Ramos (cell line): ENCODE results near the gene P2RY6.
"Not testable (repeated sequence)": the region's sequence is repeated elsewhere in the genome, so short reads cannot be mapped to it uniquely, and the experiment has no call there.

ENCODE experiments used
- in situ Hi-C: fragments of 300-500 bp; cut with MboI; formaldehyde crosslinking; loops from one replicate; pipeline ENCODE4 v1.14.3; 2022; ENCODE audit warnings: low sequenced_read_pairs; ENCODE audit not compliant: unreplicated experiment

The P2RY6 gene

GRCh38 chr11:73271936-73272679 is at the start of gene P2RY6:
Gene P2RY6, plus strand, starts transcription at chr11:73272338. Its CDS starts 24,181 bp downstream, at chr11:73296519.
- in situ Hi-C loops = no loop called here

GRCh38 chr11:73223998-73224730 is 48.0 kb upstream of the P2RY6 start:
- in situ Hi-C loops = no loop called here

GRCh38 chr11:73225001-73225686 is 47.0 kb upstream of the P2RY6 start:
- in situ Hi-C loops = no loop called here

- in situ Hi-C loops = no loop called here
Measured at GRCh38 chr11:73225851-73226250, 46.3 kb upstream of the P2RY6 start.

DNA sequence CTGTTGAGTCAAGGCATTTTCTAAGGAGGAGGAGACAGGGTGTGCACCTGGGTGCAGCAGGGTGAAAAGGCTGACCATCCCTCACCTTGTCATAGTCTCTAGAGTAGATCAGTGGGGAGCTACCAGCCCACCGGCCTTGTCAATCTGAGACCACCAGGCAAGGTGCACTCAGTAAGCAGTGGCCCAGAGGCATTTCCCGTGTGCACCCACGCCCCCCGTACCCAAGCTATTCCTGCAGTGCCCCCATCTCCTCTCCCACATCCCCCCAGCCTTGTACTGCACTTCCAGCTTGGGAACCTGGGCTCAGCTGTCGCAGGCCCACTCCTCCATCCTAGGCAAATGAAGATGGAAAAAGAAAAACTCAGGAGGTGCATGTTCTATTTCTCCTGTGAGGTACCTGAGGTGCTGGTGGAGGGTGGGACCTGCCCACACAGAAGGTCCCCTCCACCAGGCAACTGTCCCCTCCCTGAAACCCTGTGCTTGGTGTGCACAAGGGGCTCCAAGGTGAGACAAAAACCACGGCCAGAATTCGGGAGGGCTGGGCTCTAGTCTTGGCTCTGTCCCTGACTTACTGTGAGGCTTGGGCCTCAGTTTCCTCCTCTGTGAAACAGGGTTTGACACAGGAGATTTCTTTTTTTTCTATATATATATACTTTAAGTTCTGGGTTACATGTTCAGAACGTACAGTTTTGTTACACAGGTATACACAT is 45.7 kb upstream of the P2RY6 start:
- in situ Hi-C loops = no loop called here

DNA sequence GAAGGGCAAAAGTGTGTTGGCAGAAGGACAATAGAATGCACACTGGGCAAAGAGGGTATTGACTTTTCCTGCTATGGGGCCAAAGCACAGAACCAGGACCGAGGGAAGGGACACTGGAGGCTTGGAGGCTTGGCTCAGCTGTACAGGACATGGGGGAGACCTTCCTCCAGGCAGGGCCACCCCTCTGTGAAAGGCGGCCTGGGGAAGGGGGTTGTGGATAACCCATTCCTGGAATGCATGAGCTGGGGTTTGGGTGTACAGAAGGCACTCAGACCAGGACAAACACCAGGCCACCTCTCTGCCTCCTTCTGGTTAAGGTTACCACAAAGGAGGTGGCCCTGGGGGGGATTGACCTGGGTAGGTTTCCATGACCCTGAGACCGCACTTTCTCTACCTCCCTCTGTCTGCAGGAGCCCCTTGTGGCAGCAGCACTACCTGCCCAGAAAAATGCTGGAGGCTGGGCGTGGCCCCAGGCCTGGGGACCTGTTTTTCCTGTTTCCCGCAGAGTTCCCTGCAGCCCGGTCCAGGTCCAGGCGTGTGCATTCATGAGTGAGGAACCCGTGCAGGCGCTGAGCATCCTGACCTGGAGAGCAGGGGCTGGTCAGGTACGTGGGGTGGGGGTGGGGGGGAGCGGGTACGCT is 44.4 kb upstream of the P2RY6 start:
- in situ Hi-C loops = no loop called here

GRCh38 chr11:73228268-73229134 is 43.6 kb upstream of the P2RY6 start:
- in situ Hi-C loops = no loop called here

DNA sequence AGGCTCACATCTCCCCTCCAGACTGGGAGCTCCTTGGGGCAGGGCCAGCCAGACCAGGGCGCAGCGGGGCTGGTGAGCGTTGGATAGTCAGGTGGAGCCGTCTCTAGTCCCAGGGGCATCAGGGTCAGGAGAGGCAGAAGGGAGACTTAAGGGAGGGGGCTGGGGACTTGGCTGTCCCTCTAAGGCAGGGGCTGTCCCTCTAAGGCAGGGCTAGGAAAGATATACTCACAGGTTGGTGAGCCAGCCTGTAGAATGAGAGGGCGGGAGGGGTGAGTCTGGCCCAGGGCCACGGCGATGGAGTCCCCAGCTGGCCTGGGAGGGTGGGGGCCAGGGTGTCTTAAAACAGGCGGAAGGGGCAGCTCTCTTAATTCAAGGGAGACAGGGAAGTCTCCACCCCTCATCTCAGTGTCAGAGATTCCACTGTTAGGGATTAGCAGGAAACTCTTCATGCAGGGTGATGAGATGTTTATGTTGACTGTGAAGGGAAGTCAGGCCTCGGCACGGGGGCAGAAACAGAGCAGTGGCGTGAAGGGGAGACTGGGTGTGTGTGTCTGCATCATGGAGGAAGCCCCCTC is 42.7 kb upstream of the P2RY6 start:
- in situ Hi-C loops = no loop called here

DNA sequence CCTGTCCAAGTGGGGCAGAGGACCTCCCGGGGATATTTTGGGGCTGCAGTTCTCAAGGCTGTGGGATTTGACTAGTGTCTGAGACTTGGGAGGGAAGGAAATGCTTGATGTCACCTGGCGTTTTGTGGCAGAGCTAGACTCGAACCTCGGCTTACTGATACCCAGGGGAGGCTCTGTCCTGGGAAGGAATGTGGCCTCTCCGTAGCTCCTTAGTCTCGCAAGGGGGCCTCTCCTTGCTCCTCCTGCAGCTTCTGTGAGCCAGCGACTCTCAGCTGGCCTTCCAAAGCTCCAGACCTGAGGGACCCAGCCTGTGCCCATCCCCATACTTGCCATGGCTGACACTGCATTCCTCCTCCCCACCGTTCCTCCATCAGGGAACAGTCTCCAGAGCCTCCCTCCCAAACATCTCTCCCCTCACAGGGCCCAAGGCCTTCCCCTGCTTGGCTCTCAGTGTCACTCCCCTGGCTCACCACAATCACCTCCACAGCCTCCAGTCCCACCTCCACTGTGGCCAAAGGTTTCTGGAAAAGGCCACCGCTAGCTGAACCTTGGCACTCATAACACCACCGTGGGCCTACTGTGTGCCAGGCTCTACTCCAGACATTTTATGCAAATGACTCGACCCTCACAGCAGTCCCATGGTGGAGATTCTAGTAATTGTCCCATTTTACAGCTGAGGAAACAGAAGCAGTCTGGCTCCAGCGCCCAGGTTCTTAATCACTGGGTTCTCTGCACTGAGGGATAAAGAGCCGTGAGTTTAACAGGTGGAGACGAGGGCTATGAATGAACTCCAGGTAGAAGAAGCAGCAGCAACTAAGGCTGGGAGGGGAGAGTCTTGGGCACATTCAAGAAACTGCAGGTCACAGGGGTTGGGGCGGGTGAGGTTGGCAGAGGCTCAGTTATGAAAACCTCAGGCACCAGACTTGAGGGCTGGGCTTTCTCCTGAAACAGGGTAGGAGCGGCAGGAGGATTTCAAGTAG is 42.0 kb upstream of the P2RY6 start:
- in situ Hi-C loops = no loop called here

DNA sequence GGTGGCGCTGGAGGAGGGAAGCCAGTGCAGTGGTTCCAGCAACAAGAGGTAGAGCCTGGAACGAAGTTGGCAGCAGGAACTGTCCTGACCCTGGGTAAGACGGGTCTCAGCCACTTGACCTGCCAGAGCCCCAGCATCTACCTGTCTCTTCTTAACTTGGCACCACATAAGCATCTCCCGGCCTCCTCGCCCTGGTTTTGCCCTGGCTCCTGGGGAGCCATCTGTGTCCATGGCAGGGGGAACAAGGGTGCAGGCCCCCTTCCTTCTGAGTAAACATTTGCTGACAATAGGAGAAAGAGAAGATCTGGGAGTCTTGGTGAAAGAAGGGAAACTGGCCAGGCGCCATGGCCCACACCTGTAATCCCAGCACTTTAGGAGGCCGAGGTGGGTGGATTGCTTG is 41.2 kb upstream of the P2RY6 start:
- in situ Hi-C loops = no loop called here

- in situ Hi-C loops = not testable (repeated sequence)
Measured at GRCh38 chr11:73232487-73232886, 39.7 kb upstream of the P2RY6 start.

GRCh38 chr11:73233211-73233610 is 38.9 kb upstream of the P2RY6 start:
- in situ Hi-C loops = no loop called here

DNA sequence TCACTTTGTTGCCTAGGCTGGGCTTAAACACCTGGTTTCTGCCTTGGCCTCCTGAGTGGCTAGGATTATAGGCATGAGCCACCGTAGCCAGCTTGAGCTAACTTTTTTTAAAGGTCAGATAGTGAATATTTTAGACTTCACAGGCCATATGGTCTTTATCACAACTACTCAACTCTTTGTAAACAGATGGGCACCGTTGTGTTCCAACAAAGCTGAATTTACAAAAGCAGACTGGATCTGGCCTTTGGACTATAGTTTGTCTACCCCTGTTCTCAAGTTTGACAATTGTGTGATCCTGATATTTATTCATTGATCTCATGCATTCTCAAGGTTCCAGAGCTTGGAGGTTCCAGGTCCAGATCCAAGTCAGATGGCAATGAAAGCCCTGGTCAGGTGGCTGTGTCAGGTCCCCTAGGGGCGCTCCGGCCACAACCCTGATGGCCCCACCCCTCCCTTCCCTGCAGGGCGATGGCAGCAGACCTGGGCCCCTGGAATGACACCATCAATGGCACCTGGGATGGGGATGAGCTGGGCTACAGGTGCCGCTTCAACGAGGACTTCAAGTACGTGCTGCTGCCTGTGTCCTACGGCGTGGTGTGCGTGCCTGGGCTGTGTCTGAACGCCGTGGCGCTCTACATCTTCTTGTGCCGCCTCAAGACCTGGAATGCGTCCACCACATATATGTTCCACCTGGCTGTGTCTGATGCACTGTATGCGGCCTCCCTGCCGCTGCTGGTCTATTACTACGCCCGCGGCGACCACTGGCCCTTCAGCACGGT is 38.3 kb upstream of the P2RY6 start:
- in situ Hi-C loops = no loop called here

- in situ Hi-C loops = no loop called here
Measured at GRCh38 chr11:73234471-73235181, 37.5 kb upstream of the P2RY6 start.

GRCh38 chr11:73235236-73235786 is 36.8 kb upstream of the P2RY6 start:
- in situ Hi-C loops = no loop called here

DNA sequence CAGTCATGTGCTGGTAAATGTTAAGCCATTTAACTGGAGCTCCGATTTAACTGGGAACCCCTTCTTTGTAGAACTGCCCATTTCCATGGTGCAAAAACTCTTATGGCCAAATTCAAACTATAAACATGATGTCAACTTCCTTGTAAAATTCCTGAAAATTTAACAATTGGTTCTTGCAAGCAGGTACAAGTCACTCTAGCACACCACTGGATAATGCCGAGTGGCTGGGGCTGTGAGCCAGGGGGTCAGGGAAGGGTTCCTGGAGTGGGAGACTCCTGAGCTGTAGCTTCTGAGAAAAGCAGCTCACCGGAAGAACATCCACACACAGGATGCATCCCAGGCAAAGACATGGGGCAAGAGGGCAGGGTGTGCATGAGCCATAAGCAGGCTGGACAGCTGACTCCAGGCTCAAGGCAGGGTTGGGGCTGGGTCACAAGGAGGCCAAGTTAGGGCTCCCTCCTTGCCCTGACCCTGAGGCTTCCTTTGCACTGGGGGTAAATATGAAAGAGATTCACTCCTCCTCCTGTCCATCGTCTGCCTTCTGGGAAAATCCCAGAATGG is 35.9 kb upstream of the P2RY6 start:
- in situ Hi-C loops = no loop called here
